Umbilical cord (tissue), 2 donors: ENCODE results near the gene RHNO1. TPM values are rescaled to one million over a fixed set of nuclear protein-coding genes. Genes with fewer than 3 reads are reported as not detected.
"Not testable (repeated sequence)": the region's sequence is repeated elsewhere in the genome, so short reads cannot be mapped to it uniquely, and the experiment has no call there.

ENCODE experiments used
- DNase-seq: peaks from one replicate; pipeline ENCODE4 v3.0.0-alpha.2; 2015; ENCODE audit warnings: low spot score
- total RNA-seq: library from RNA; depleted of rRNA; stranded (reverse); fragments of >200 nt; gene quantifications from one replicate; pipeline ENCODE4 v1.2.3, GENCODE V29; 2014; ENCODE audit warnings: low replicate concordance; ENCODE audit not compliant: insufficient read depth

RHNO1 gene
- total RNA-seq, 1 donor from 2014 or later, result 17.3 TPM

- DNase-seq, result no peak
Measured at GRCh38 chr12:2858944-2859421, 18.0 kb upstream of the RHNO1 start.

GRCh38 chr12:2860170-2860569, 16.9 kb upstream of the RHNO1 start:
- no peak for DNase-seq

GRCh38 chr12:2862876-2863275, 14.1 kb upstream of the RHNO1 start:
- DNase-seq, result no peak

GRCh38 chr12:2863402-2863801, 13.6 kb upstream of the RHNO1 start:
- not testable (repeated sequence) for DNase-seq

- no peak for DNase-seq
Measured at GRCh38 chr12:2864198-2864597, 12.8 kb upstream of the RHNO1 start.

GRCh38 chr12:2868986-2869632, 7.9 kb upstream of the RHNO1 start:
- DNase-seq, result not testable (repeated sequence)

- no peak for DNase-seq
Measured at GRCh38 chr12:2876431-2877046, 484 bp upstream of the RHNO1 start.

GRCh38 chr12:2877953-2878732, 1.1 kb downstream of the RHNO1 start:
- peak; percentile 92 for DNase-seq

- DNase-seq, result no peak
Measured at GRCh38 chr12:2879853-2880252, 2.8 kb downstream of the RHNO1 start.

GRCh38 chr12:2884810-2885209, 7.8 kb downstream of the RHNO1 start:
- DNase-seq, result no peak

- DNase-seq, result no peak
Measured at GRCh38 chr12:2886768-2887450, 9.9 kb downstream of the RHNO1 start.

- DNase-seq, result no peak
Measured at GRCh38 chr12:2890001-2890387, 13.0 kb downstream of the RHNO1 start.

GRCh38 chr12:2890388-2891239, 13.6 kb downstream of the RHNO1 start, which contains the start of gene TULP3:
Gene TULP3, plus strand, starts transcription at chr12:2890891. Its CDS starts 57 bp downstream, at chr12:2890948.
- DNase-seq, result peak; percentile 99

GRCh38 chr12:2891240-2892053, 14.4 kb downstream of the RHNO1 start:
- peak; percentile 84 for DNase-seq

- peak; percentile 11 for DNase-seq
Measured at GRCh38 chr12:2892246-2892645, 15.2 kb downstream of the RHNO1 start.

GRCh38 chr12:2893007-2893406, 16.0 kb downstream of the RHNO1 start:
- DNase-seq, result peak; percentile 84

- DNase-seq, result no peak
Measured at GRCh38 chr12:2895051-2895451, 18.0 kb downstream of the RHNO1 start.

GRCh38 chr12:2895511-2895910, 18.5 kb downstream of the RHNO1 start:
- DNase-seq, result no peak

- no peak for DNase-seq
Measured at GRCh38 chr12:2897418-2897817, 20.4 kb downstream of the RHNO1 start.

- DNase-seq, result no peak
Measured at GRCh38 chr12:2900642-2901041, 23.6 kb downstream of the RHNO1 start.
